Brain microvascular endothelial cell (primary cell): ENCODE measurements around the gene SUFU.
A peak's percentile ranks its signal among the peaks of the same experiment; 100 is the strongest.

Experiments used
- DNase-seq: peaks from one replicate; pipeline ENCODE4 v3.0.0-alpha.2; 2020
- H3K27ac ChIP-seq: fragments of 250-450 bp; sonication (Bioruptor Pico); 2 replicates; pipeline ENCODE4 v1.5.1; 2020; ENCODE audit warnings: mild to moderate bottlenecking, moderate library complexity
- H3K27me3 ChIP-seq: fragments of 250-450 bp; sonication (Bioruptor Pico); replicated peaks from 2 replicates; pipeline ENCODE4 v1.5.1; 2020; ENCODE audit warnings: mild to moderate bottlenecking
- H3K36me3 ChIP-seq: fragments of 250-450 bp; sonication (Bioruptor Pico); replicated peaks from 2 replicates; pipeline ENCODE4 v1.5.1; 2020; ENCODE audit warnings: mild to moderate bottlenecking
- H3K4me3 ChIP-seq: 2 replicates; pipeline ENCODE4 v1.5.1; 2011; ENCODE audit warnings: low read depth, mild to moderate bottlenecking, control low read depth, low read length, moderate library complexity
- in situ Hi-C: cut with HindIII; loops from 2 replicates; pipeline ENCODE4 v1.10.0; 2017; ENCODE audit warnings: low sequenced_read_pairs, low pct_ligation_motif_present
- TF ChIP-seq, protein P1 (sequence below): IDR thresholded peaks from 2 replicates; pipeline ENCODE4 v1.5.1; 2011; ENCODE audit warnings: low read depth, mild to moderate bottlenecking, moderate library complexity, low read length, control low read depth, inconsistent platforms; ENCODE audit errors: missing control alignments

Gene SUFU

DNA sequence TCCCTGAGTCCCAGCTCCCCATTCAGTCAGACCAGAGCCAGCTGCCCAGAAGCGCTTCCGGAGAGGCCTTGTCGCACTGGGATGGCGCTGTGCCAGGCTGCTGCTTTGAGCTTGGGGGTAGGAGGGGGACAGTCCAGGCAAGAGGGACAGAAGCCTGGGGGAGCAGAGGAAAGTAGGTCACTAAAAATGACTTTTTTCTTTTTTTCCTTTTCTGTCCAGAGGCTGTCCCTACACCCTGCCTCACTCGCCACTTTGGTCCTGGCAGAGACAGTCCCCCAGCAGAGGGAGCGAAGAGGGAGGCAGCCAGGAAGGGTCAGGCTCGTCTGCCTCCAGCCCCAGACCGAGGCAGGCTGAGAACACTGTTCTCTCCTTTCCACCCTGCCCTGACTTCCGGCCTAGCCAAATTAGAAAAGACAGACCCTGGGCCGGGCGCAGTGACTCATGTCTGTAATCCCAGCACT, 124.7 kb downstream of the SUFU start:
- TF ChIP-seq, protein P1, sequence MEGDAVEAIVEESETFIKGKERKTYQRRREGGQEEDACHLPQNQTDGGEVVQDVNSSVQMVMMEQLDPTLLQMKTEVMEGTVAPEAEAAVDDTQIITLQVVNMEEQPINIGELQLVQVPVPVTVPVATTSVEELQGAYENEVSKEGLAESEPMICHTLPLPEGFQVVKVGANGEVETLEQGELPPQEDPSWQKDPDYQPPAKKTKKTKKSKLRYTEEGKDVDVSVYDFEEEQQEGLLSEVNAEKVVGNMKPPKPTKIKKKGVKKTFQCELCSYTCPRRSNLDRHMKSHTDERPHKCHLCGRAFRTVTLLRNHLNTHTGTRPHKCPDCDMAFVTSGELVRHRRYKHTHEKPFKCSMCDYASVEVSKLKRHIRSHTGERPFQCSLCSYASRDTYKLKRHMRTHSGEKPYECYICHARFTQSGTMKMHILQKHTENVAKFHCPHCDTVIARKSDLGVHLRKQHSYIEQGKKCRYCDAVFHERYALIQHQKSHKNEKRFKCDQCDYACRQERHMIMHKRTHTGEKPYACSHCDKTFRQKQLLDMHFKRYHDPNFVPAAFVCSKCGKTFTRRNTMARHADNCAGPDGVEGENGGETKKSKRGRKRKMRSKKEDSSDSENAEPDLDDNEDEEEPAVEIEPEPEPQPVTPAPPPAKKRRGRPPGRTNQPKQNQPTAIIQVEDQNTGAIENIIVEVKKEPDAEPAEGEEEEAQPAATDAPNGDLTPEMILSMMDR = peak; percentile 48
- no peak for DNase-seq
- Histone ChIP-seq H3K27ac (peak overlapping the region; percentile 81), H3K4me3 (no peak overlapping the region), H3K36me3 (no peaks in the 10 kb centered on the region), H3K27me3 (no peaks in the 10 kb centered on the region)
- in situ Hi-C loops = no loop called here

DNA sequence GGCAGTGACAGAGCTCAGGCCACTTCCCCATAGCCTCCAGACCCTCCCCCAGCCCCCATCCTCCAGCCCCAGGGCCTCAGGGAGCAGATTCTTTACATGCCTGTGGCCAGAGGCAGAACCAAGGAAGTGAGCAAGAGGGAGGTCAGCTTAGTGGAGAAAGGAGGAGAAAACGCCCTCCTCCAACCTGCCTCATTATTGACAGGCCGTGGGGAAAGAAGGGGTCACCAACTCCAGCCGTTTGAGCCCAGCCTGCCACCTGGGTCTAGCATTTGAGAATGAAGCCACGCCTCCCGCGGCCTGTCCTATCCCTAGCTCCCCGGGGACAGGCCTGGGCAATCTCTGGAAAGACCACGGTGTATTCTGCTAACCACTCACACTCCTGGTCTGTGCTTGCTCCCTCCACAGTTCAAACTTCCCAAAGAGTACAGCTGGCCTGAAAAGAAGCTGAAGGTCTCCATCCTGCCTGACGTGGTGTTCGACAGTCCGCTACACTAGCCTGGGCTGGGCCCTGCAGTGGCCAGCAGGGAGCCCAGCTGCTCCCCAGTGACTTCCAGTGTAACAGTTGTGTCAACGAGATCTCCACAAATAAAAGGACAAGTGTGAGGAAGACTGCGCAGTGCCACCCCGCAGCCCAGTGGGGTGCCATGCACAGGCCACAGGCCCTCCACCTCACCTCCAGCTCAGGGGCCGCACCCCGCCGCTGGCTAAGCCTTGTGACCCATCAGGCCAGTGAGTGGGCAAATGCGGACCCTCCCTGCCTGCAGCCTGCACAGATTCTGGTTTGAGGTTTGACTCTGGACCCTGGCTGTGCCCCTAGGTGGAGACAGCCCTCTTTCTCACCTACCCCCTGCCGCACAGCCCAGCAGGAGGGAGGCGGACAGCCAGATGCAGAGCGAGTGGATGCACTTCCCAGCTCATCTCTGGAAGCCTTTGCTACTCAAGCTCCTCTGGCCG, 126.2 kb downstream of the SUFU start:
- peak overlapping the region; percentile 81 for H3K27ac ChIP-seq
- in situ Hi-C loops = no loop called here
- H3K36me3 ChIP-seq = no peaks in the 10 kb centered on the region
- H3K4me3 ChIP-seq = no peak overlapping the region
- no peaks in the 10 kb centered on the region for H3K27me3 ChIP-seq
- peak; percentile 86 for DNase-seq
- TF ChIP-seq, protein P1 = no peak

DNA sequence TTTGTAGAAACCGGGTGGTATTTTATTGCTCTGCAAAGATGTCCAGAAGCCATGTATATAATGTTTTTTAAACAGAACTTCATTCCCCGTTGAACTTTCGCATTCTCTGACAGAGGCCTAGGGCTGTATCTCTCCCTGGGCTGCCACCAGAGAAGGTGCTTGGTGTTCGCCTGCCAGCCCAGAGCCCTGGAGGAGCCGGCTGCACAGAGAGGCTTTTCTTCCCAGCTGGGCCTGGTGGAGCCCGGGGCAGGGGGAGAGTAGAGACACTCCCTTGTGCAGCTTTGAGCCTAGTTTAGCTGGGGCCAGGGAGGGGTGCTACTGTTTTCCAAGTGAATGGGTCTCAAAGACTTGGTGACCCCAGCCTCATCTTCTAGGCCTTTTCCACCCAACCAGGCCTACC, 126.9 kb downstream of the SUFU start:
- no peak overlapping the region for H3K27ac ChIP-seq
- TF ChIP-seq, protein P1 = no peak
- in situ Hi-C loops = no loop called here
- no peak overlapping the region for H3K4me3 ChIP-seq
- H3K36me3 ChIP-seq = no peaks in the 10 kb centered on the region
- no peak for DNase-seq
- no peaks in the 10 kb centered on the region for H3K27me3 ChIP-seq

DNA sequence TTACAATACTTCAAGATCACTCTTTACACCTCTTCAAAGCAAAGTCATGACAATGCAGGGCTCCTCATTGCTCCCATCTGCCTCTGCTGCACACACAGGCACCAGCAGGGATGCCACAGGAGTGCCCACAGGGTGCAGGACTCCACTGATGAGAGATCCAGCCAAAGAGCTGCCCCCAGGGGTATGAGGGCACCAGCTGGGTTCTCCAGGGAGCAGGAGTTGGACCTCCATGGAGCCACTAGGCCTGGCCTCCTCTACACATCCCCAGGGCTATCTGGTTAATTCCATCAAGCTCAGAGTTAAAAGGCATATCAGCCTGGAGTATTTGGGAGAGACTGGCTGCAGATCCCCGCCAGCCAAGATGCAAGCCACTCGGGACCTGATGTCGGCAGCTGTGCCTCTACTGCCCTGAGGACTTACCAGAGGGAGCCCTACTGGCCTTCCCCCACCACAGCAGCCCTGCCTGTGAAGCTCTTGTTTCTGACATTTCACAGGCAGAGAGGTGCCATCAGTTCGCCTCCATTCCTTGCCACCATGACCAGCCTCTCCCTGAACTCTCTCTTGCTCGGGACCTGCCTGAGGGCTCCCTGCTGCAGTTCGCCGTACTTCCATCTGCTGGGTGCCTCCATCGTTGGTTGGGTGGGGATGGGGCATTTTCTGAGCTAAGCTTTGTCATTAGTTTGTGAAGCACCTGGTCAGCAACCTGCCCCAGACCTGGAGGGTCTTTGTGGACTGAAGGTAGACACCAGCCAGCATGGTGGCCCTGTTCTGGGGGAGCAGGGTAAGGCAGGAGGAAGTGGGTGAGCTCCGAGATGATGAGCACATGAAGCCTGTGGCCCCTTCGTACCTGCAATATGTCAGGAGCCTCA, 128.0 kb downstream of the SUFU start:
- Histone ChIP-seq H3K4me3 (no peak overlapping the region), H3K27ac (no peak overlapping the region), H3K27me3 (no peaks in the 10 kb centered on the region), H3K36me3 (no peaks in the 10 kb centered on the region)
- no peak for DNase-seq
- TF ChIP-seq, protein P1 = no peak
- in situ Hi-C loops = no loop called here

DNA sequence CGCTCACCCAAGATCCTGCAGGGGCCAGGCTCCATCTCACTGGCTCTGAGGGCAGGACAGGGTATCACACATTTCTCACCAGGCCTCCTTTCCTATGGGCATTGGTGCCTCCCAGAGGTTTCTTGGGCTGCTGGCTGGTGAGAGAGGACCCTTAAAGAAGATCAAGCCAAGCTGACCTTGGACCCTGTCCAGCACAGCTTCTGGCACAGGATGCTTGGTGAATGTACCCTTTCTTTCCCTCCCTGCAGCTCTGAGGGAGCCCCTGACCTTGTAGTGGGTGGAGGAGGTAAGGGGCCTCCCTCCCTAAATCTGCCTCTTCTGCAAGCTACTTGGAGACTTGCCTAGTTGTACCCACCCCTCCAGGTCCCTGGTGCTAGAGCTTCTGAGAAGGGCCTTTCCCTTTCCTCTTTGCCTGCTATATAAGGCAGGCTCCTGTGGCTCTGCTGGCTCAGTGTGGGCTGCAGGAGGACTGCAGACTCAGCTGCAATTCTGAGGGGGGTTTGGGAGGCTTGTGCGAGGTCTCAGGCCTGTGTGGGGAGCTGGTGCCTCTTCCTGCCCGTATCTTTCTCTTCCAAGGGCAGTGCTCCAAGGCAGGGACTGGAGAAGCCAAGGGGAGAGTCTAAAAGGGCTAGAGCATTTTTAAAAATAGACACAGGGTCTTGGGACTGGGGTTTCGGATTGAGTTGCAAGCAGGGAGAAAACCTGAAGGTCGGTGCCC, 128.8 kb downstream of the SUFU start:
- no peaks in the 10 kb centered on the region for H3K27me3 ChIP-seq
- DNase-seq = no peak
- no peak overlapping the region for H3K4me3 ChIP-seq
- no peaks in the 10 kb centered on the region for H3K36me3 ChIP-seq
- H3K27ac ChIP-seq = peak overlapping the region; percentile 65
- in situ Hi-C loops = no loop called here
- TF ChIP-seq, protein P1 = peak; percentile 2
